MM.1S (cell line): ENCODE measurements around the gene LCE6A.

Experiments used
- DNase-seq: peaks from one replicate; pipeline ENCODE4 v3.0.0-alpha.2; 2015
- H2AFZ ChIP-seq: fragments of 300-600 bp; sonication (generic); 2 replicates; pipeline ENCODE4 v1.6.0; 2016; ENCODE audit warnings: antibody characterized with exemption, low read length
- H3F3A ChIP-seq: fragments of 300-600 bp; sonication (generic); 2 replicates; pipeline ENCODE4 v1.6.1; 2016; ENCODE audit warnings: mild to moderate bottlenecking, antibody characterized with exemption, low read length, moderate library complexity, mixed read lengths; ENCODE audit not compliant: insufficient read depth
- H3K27ac ChIP-seq: fragments of 300-600 bp; sonication (generic); 2 replicates; pipeline ENCODE4 v1.5.1; 2016; ENCODE audit warnings: mild to moderate bottlenecking, low read length
- H3K27me3 ChIP-seq: fragments of 300-600 bp; sonication (generic); replicated peaks from 2 replicates; pipeline ENCODE4 v1.6.0; 2016; ENCODE audit warnings: low read length; ENCODE audit not compliant: insufficient read depth
- H3K36me3 ChIP-seq: fragments of 300-600 bp; sonication (generic); replicated peaks from 2 replicates; pipeline ENCODE4 v1.6.1; 2016; ENCODE audit warnings: mild to moderate bottlenecking, low read length, mixed read lengths; ENCODE audit not compliant: insufficient read depth
- H3K4me1 ChIP-seq: fragments of 300-600 bp; sonication (generic); 2 replicates; pipeline ENCODE4 v1.6.1; 2016; ENCODE audit warnings: low read length, mixed read lengths
- H3K4me2 ChIP-seq: fragments of 300-600 bp; sonication (generic); 2 replicates; pipeline ENCODE4 v1.6.0; 2016; ENCODE audit warnings: low read depth, low read length
- H3K4me3 ChIP-seq: fragments of 300-600 bp; sonication (generic); 2 replicates; pipeline ENCODE4 v1.5.1; 2016; ENCODE audit warnings: low read length, mixed read lengths
- H3K79me2 ChIP-seq: fragments of 300-600 bp; sonication (generic); 2 replicates; pipeline ENCODE4 v1.6.1; 2016; ENCODE audit warnings: mixed run types, low read length, mixed read lengths
- H3K9ac ChIP-seq: fragments of 300-600 bp; sonication (generic); 2 replicates; pipeline ENCODE4 v1.6.1; 2016; ENCODE audit warnings: low read length, mixed read lengths
- H3K9me2 ChIP-seq: fragments of 300-600 bp; sonication (generic); replicated peaks from 2 replicates; pipeline ENCODE4 v1.6.1; 2016; ENCODE audit warnings: mild to moderate bottlenecking, low read length, mixed read lengths; ENCODE audit not compliant: insufficient read depth
- H3K9me3 ChIP-seq: fragments of 300-600 bp; sonication (generic); replicated peaks from 2 replicates; pipeline ENCODE4 v1.6.1; 2016; ENCODE audit warnings: mild to moderate bottlenecking, low read length, mixed read lengths; ENCODE audit not compliant: insufficient read depth
- H4K20me1 ChIP-seq: fragments of 300-600 bp; sonication (generic); 2 replicates; pipeline ENCODE4 v1.6.1; 2016; ENCODE audit warnings: mild to moderate bottlenecking, low read length, moderate library complexity, mixed read lengths; ENCODE audit not compliant: insufficient read depth
- CTCF ChIP-seq: fragments of 300-600 bp; sonication (generic); IDR thresholded peaks from 2 replicates; pipeline ENCODE4 v1.5.1; 2016; ENCODE audit warnings: antibody characterized with exemption, low read length, mixed read lengths
- EZH2 ChIP-seq: fragments of 300-600 bp; sonication (generic); optimal IDR thresholded peaks from 2 replicates; pipeline ENCODE3; 2017; ENCODE audit warnings: low read depth, mild to moderate bottlenecking, antibody characterized with exemption, low read length, mixed read lengths
- EZH2phosphoT487 ChIP-seq: fragments of 300-600 bp; sonication (generic); IDR thresholded peaks from 2 replicates; pipeline ENCODE4 v1.6.1; 2018; ENCODE audit warnings: antibody characterized with exemption, low read length

Gene LCE6A

GRCh38 chr1:152811671-152812070, 31.0 kb upstream of the LCE6A start, which contains the start of gene LCE1B:
LCE1B (plus strand) TSS chr1:152811971; CDS start chr1:152812447, 476 bp downstream.
- Histone ChIP-seq H3K36me3 (no peaks in the 10 kb centered on the region), H3K9me2 (no peaks in the 10 kb centered on the region), H4K20me1 (no peaks in the 10 kb centered on the region), H3K4me1 (no peaks in the 10 kb centered on the region), H3K4me2 (no peak within 1 kb of the TSS), H3F3A (no peaks in the 10 kb centered on the region), H3K79me2 (no peaks in the 10 kb centered on the region), H3K9ac (no peak within 1 kb of the TSS), H3K4me3 (no peak within 1 kb of the TSS), H2AFZ (no peak within 1 kb of the TSS), H3K9me3 (no peaks in the 10 kb centered on the region), H3K27me3 (no peaks in the 10 kb centered on the region), H3K27ac (no peak within 1 kb of the TSS)
- TF ChIP-seq EZH2phosphoT487 (no peak), EZH2 (no peak), CTCF (no peak)
- DNase-seq: no peak

DNA sequence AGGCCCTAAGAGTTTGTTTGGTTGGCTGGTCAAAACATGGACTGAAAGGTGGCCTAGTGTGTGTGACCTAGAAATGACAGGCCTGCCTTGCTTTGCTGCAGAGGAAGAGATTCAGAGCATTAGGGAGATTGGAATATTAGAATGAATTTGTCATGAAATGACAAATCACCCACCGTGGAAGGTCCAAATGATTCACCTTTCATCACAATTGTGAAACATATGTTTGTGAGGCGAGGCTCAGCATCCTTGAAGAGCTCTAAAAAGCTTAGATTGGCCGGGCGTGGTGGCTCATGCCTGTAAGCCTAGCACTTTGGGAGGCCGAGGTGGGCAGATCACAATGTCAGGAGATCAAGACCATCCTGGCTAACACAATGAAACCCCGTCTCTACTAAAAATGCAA, 25.3 kb upstream of the LCE6A start:
- no peak overlapping the region for H3K9ac ChIP-seq
- no peaks in the 10 kb centered on the region for H3K27me3 ChIP-seq
- no peak overlapping the region for H3K27ac ChIP-seq
- no peak overlapping the region for H3K4me3 ChIP-seq
- no peaks in the 10 kb centered on the region for H3K4me1 ChIP-seq
- no peaks in the 10 kb centered on the region for H4K20me1 ChIP-seq
- no peak for DNase-seq
- no peaks in the 10 kb centered on the region for H3K36me3 ChIP-seq
- no peaks in the 10 kb centered on the region for H3K9me2 ChIP-seq
- H3K79me2 ChIP-seq: no peaks in the 10 kb centered on the region
- no peaks in the 10 kb centered on the region for H3K9me3 ChIP-seq
- no peak overlapping the region for H3K4me2 ChIP-seq
- TF ChIP-seq EZH2: no peak
- H3F3A ChIP-seq: no peaks in the 10 kb centered on the region
- H2AFZ ChIP-seq: no peak overlapping the region; the same call in 1 of the 2 replicates

DNA sequence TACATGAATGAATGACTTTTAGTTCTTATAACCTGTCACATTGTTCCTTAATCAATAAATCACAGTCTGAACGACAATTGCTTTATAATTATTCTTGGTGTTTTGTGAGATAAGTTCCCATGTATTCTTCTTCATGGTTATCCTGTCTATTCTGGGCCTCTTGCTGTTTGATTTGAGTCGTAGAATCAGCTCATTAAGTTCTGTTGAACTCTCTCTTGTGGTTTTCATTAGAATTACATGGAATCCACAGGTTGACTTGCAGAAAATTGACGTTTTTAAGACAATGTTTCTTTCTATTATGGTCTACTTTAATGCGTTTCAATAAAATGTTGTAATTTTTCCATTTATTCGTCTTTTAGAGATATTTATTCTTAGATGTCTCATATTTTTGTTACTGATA, 19.4 kb upstream of the LCE6A start:
- Histone ChIP-seq H3K79me2 (no peaks in the 10 kb centered on the region), H3F3A (no peaks in the 10 kb centered on the region), H3K4me3 (no peak overlapping the region), H2AFZ (0 out of 2 replicates have a peak overlapping the region, but pooled peaks have one; percentile 4), H3K36me3 (no peaks in the 10 kb centered on the region), H3K4me1 (no peaks in the 10 kb centered on the region), H4K20me1 (no peaks in the 10 kb centered on the region), H3K27me3 (no peaks in the 10 kb centered on the region), H3K9ac (no peak overlapping the region), H3K9me2 (no peaks in the 10 kb centered on the region), H3K27ac (no peak overlapping the region), H3K4me2 (no peak overlapping the region), H3K9me3 (no peaks in the 10 kb centered on the region)
- no peak for DNase-seq
- no peak for TF ChIP-seq EZH2
- TF ChIP-seq EZH2phosphoT487: no peak
- TF ChIP-seq CTCF: no peak

- Histone ChIP-seq H3F3A (no peaks in the 10 kb centered on the region), H2AFZ (no peak overlapping the region), H3K27ac (no peak overlapping the region), H3K4me1 (no peaks in the 10 kb centered on the region), H4K20me1 (no peaks in the 10 kb centered on the region), H3K4me2 (no peak overlapping the region), H3K9ac (no peak overlapping the region), H3K36me3 (no peaks in the 10 kb centered on the region), H3K9me2 (no peaks in the 10 kb centered on the region), H3K4me3 (no peak overlapping the region), H3K27me3 (no peaks in the 10 kb centered on the region), H3K9me3 (no peaks in the 10 kb centered on the region), H3K79me2 (no peaks in the 10 kb centered on the region)
- TF ChIP-seq EZH2phosphoT487 (no peak), EZH2 (no peak), CTCF (no peak)
- DNase-seq: no peak
These were observed 17.7 kb upstream of the LCE6A start for GRCh38 chr1:152824964-152825363.
